GM23248 (cell line): ENCODE measurements around the gene FAT3.

Source experiments
- EZH2 ChIP-seq: fragments of 200-600 bp; sonication (generic); IDR thresholded peaks from 2 replicates; pipeline ENCODE4 v1.6.1; 2018; ENCODE audit warnings: antibody characterized with exemption, mild to moderate bottlenecking; ENCODE audit not compliant: insufficient read depth, poor library complexity, severe bottlenecking
- EZH2phosphoT487 ChIP-seq: fragments of 200-600 bp; sonication (generic); IDR thresholded peaks from 2 replicates; pipeline ENCODE4 v1.6.1; 2018; ENCODE audit warnings: antibody characterized with exemption, moderate library complexity, mild to moderate bottlenecking, low read depth; ENCODE audit not compliant: insufficient read depth

- no peak for TF ChIP-seq EZH2phosphoT487
- TF ChIP-seq EZH2 = no peak
These were observed 44.4 kb upstream of the FAT3 start for GRCh38 chr11:92180226-92180625.
